Thymus (tissue), 11 donors: ENCODE data around the gene ZC3H7A. TPM values are rescaled to one million over a fixed set of nuclear protein-coding genes. Genes with fewer than 3 reads are reported as not detected.

ENCODE experiments used
- DNase-seq, 9 donors: peaks; one replicate each; pipeline ENCODE4 v3.0.0-alpha.2; 2013; ENCODE audit warnings: low spot score in 9 of 9, low read depth in 6 of 9, missing footprints in 1 of 9
- H3K27ac ChIP-seq, 2 donors: one replicate each; pipeline ENCODE4 v1.5.1; 2013; ENCODE audit warnings: control low read depth in 1 of 2, low read depth in 1 of 2, low read length in 1 of 2, mild to moderate bottlenecking in 1 of 2, moderate library complexity in 1 of 2
- H3K27me3 ChIP-seq, 2 donors: one replicate each; pipeline ENCODE4 v1.5.1; 2013; ENCODE audit warnings: low read length in 1 of 2; ENCODE audit not compliant: control insufficient read depth in 2 of 2, insufficient read depth in 1 of 2
- H3K36me3 ChIP-seq, 2 donors: one replicate each; pipeline ENCODE4 v1.5.1; 2013; ENCODE audit warnings: low read length in 1 of 2, mild to moderate bottlenecking in 1 of 2, moderate library complexity in 1 of 2; ENCODE audit not compliant: control insufficient read depth in 2 of 2, insufficient read depth in 2 of 2
- H3K4me1 ChIP-seq, 2 donors: one replicate each; pipeline ENCODE4 v1.5.1; 2013; ENCODE audit warnings: low read length in 2 of 2; ENCODE audit not compliant: control insufficient read depth in 2 of 2, insufficient read depth in 2 of 2
- H3K4me3 ChIP-seq, 2 donors: one replicate each; pipeline ENCODE4 v1.5.1; 2013; ENCODE audit warnings: low read length in 2 of 2, control low read depth in 1 of 2, mild to moderate bottlenecking in 1 of 2
- H3K9me3 ChIP-seq, 2 donors: one replicate each; pipeline ENCODE4 v1.5.1; 2013; ENCODE audit warnings: low read length in 1 of 2, mild to moderate bottlenecking in 1 of 2; ENCODE audit not compliant: control insufficient read depth in 2 of 2, insufficient read depth in 1 of 2
- WGBS: extraction: QIAGEN DNeasy Blood & Tissue Kit; methylation state at CpG from one replicate; pipeline ENCODE4 v1.1.7; 2013; 5-methylcytosine and 5-hydroxymethylcytosine counted together
- polyA plus RNA-seq: library from polyadenylated mRNA; stranded (reverse); fragments of 200-250 nt; gene quantifications from one replicate; pipeline ENCODE4 v1.2.3, GENCODE V29; 2013
- total RNA-seq: library from RNA; stranded (reverse); fragments of 120-200 nt; gene quantifications from one replicate; pipeline ENCODE4 v1.2.4, GENCODE V29; 2013
- donor health status: healthy.

Gene ZC3H7A
- total and polyA plus RNA-seq, 2 donors: 33.7 to 69.4 TPM

- H3K4me3 ChIP-seq: no peak overlapping the region
- H3K9me3 ChIP-seq: no peaks in the 10 kb centered on the region
- DNase-seq: no peak
- H3K36me3 ChIP-seq: peaks cover 27 to 45% of the 10 kb centered on the region in 2 donors
- WGBS: 99% methylated on average over 4 of the region's 4 CpGs
- no peaks in the 10 kb centered on the region for H3K4me1 ChIP-seq
- H3K27ac ChIP-seq: no peak overlapping the region
- no peaks in the 10 kb centered on the region for H3K27me3 ChIP-seq
These were observed 89.3 kb downstream of the ZC3H7A start for GRCh38 chr16:11707679-11708197.

DNA sequence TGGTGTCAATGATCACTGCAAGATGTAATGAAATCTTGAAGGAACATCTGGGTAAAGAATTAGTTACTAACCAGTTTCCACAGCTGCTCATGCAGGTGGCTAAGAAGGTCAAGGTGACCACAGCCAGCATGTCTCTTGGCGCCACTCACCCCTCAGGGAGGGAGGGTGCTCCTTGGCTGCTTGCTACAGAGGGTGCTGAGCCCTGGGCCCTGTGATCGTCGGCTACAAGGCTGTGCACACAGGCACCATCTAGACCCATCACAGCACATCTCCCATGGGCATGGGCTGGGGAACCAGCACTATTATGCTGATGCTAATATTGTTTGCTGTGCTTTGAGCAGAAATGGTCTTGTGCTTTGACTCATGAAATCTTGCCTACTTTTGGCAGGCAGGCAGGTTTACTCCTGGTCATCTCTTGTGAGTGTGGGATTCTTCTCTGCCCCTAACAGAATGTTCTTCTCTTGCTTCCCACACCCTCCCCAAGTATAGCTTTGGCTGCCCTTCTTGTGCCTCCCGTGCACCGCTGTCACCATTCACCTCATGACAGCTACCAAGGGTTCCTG lies 90.8 kb downstream of the ZC3H7A start:
- Histone ChIP-seq H3K4me3 (no peak overlapping the region), H3K4me1 (no peaks in the 10 kb centered on the region), H3K27ac (no peak overlapping the region), H3K9me3 (no peaks in the 10 kb centered on the region), H3K36me3 (peaks cover 21 to 33% of the 10 kb centered on the region in 2 donors), H3K27me3 (no peaks in the 10 kb centered on the region)
- no peak for DNase-seq
- WGBS: 97% methylated on average over 5 of the region's 5 CpGs

DNA sequence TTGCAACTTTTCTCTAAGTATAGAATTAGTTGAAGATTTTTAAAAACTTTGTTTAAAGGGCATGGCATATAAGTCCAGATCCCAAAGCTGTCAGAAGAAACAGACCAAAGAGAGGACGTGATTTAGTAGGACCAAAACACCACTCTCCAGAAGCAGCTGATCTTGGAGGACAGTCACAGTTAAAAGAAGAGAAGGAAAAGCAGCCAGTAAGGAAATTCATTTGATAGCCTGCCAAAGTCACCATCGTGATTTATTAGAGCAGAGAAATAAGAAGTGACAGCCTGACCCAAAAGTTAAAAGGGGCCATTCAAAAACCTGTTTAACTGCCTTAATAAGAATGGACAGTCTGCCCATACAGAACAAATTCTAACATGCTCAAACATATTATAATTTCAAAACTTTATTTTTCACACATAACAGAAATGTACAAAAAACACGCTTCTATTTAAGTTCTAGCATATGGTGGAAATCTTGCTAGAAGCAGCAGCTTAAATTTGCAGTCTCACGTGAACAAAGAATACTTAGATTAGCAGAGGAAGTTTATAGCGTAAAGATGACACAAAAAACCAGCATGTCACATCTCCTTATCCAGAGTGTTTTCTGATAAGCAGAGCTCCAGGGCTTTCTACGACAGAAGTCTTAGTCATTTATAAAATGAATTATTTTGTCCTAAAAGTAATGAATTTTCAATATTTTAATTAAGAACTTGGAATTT lies 91.6 kb downstream of the ZC3H7A start:
- H3K27me3 ChIP-seq: no peaks in the 10 kb centered on the region
- WGBS: 91% methylated on average over 6 of the region's 6 CpGs
- H3K36me3 ChIP-seq: peaks cover 18 to 29% of the 10 kb centered on the region in 2 donors
- H3K27ac ChIP-seq: no peak overlapping the region
- H3K9me3 ChIP-seq: no peaks in the 10 kb centered on the region
- H3K4me3 ChIP-seq: no peak overlapping the region
- no peak for DNase-seq
- peaks cover 0 to 3% of the 10 kb centered on the region in 2 donors for H3K4me1 ChIP-seq

Other genes with a start within 250 kb of the ZC3H7A start
- 37.1 TPM for gene LITAF, start 210.3 kb downstream of the ZC3H7A start, total RNA-seq
- 95.0 TPM for gene LITAF, start 210.3 kb downstream of the ZC3H7A start, polyA plus RNA-seq
- gene SNN, start 128.8 kb downstream of the ZC3H7A start, total RNA-seq: 29.2 TPM
- 21.6 TPM for gene SNN, start 128.8 kb downstream of the ZC3H7A start, polyA plus RNA-seq
- 22.9 TPM for gene TXNDC11, start 54.4 kb downstream of the ZC3H7A start, total RNA-seq
- 46.4 TPM for gene TXNDC11, start 54.4 kb downstream of the ZC3H7A start, polyA plus RNA-seq
- 128 TPM for gene RSL1D1, start 54.3 kb upstream of the ZC3H7A start, total RNA-seq
- gene RSL1D1, start 54.3 kb upstream of the ZC3H7A start, polyA plus RNA-seq: 107 TPM
- gene GSPT1, start 118.7 kb upstream of the ZC3H7A start, total RNA-seq: 47.7 TPM
- gene GSPT1, start 118.7 kb upstream of the ZC3H7A start, polyA plus RNA-seq: 46.5 TPM
- gene NPIPB2, start 144.8 kb upstream of the ZC3H7A start, total RNA-seq: 1.6 TPM
- 19.4 TPM for gene NPIPB2, start 144.8 kb upstream of the ZC3H7A start, polyA plus RNA-seq
- gene TNFRSF17, start 168.0 kb upstream of the ZC3H7A start, total RNA-seq: 3.3 TPM
- gene TNFRSF17, start 168.0 kb upstream of the ZC3H7A start, polyA plus RNA-seq: 3.5 TPM
- gene SNX29, start 179.5 kb upstream of the ZC3H7A start, total RNA-seq: 17.4 TPM
- 10.4 TPM for gene SNX29, start 179.5 kb upstream of the ZC3H7A start, polyA plus RNA-seq